C4-2B (cell line): ENCODE data around the gene FBXW11.

ENCODE experiments used
- ZFX ChIP-seq: fragments of 450-650 bp; IDR thresholded peaks from 2 replicates; pipeline ENCODE4 v1.6.1; 2017
- TF ChIP-seq, protein P1 (sequence below): fragments of 450-650 bp; conservative IDR thresholded peaks from 2 replicates; pipeline ENCODE4 v1.5.1; 2017; ENCODE audit warnings: mild to moderate bottlenecking

- TF ChIP-seq, protein P1, sequence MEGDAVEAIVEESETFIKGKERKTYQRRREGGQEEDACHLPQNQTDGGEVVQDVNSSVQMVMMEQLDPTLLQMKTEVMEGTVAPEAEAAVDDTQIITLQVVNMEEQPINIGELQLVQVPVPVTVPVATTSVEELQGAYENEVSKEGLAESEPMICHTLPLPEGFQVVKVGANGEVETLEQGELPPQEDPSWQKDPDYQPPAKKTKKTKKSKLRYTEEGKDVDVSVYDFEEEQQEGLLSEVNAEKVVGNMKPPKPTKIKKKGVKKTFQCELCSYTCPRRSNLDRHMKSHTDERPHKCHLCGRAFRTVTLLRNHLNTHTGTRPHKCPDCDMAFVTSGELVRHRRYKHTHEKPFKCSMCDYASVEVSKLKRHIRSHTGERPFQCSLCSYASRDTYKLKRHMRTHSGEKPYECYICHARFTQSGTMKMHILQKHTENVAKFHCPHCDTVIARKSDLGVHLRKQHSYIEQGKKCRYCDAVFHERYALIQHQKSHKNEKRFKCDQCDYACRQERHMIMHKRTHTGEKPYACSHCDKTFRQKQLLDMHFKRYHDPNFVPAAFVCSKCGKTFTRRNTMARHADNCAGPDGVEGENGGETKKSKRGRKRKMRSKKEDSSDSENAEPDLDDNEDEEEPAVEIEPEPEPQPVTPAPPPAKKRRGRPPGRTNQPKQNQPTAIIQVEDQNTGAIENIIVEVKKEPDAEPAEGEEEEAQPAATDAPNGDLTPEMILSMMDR = no peak
- no peak for TF ChIP-seq ZFX
Measured at GRCh38 chr5:172050080-172050479, 43.6 kb upstream of the FBXW11 start.
